ENCODE measurements around the gene PGAP6.
A peak's percentile ranks its signal among the peaks of the same experiment; 100 is the strongest.

The PGAP6 gene

GRCh38 chr16:359067-359763 lies 22.6 kb downstream of the PGAP6 start:
- H3K4me1 ChIP-seq (ENCODE audit: control insufficient read depth in 2 of 2, insufficient read depth in 2 of 2, low read length in 2 of 2), result peaks cover 0 to 5% of the 10 kb centered on the region in 2 donors
- H3K9ac ChIP-seq (ENCODE audit: low read depth in 1 of 2, low read length in 2 of 2), result no peak overlapping the region
- H3K27me3 ChIP-seq (ENCODE audit: control insufficient read depth in 2 of 2, insufficient read depth in 2 of 2, low read length in 2 of 2), result peaks cover under 1 to 8% of the 10 kb centered on the region in 2 donors
- no peaks in the 10 kb centered on the region for H3K36me3 ChIP-seq (ENCODE audit: control insufficient read depth in 2 of 2, insufficient read depth in 2 of 2, low read length in 2 of 2)
- H3K9me3 ChIP-seq (ENCODE audit: control insufficient read depth in 2 of 2, low read length in 2 of 2), result no peaks in the 10 kb centered on the region
- no peak overlapping the region for H3K4me3 ChIP-seq (ENCODE audit: low read length in 2 of 2)
- no peak overlapping the region for H3K27ac ChIP-seq (ENCODE audit: low read depth in 2 of 2, low read length in 2 of 2)

DNA sequence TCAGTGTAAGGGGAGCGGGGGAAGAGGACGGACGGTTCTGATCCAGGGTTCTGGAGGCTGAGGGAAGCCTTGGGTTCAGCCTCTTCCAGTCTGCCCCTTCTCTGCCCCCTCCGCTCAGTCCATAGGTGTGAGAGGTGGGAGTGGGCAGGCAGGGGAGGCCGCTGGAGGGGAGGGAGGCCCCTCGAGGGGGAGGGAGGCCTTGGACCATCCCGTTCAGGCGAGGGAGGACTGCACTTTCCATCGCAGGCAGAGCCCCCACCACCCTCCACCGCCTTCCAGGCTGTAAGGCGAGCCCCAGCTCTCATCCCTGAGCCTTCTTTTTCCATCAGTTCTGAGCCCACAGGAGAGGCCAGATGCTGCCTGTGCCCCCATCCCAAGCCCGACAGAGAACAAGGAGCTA lies 25.0 kb downstream of the PGAP6 start:
- H3K9ac ChIP-seq (ENCODE audit: low read depth in 1 of 2, low read length in 2 of 2), result no peak overlapping the region
- H3K4me3 ChIP-seq (ENCODE audit: low read length in 2 of 2), result no peak overlapping the region
- H3K27me3 ChIP-seq (ENCODE audit: control insufficient read depth in 2 of 2, insufficient read depth in 2 of 2, low read length in 2 of 2), result no peaks in the 10 kb centered on the region

GRCh38 chr16:354971-355461 lies 26.8 kb downstream of the PGAP6 start:
- Histone ChIP-seq H3K27ac (ENCODE audit: low read depth in 2 of 2, low read length in 2 of 2) (no peak overlapping the region), H3K9ac (ENCODE audit: low read depth in 1 of 2, low read length in 2 of 2) (no peak overlapping the region)

More for the DNA sequence above, 25.0 kb downstream of the PGAP6 start:
- Histone ChIP-seq H3K36me3 (ENCODE audit: control insufficient read depth in 2 of 2, insufficient read depth in 2 of 2, low read length in 2 of 2) (no peaks in the 10 kb centered on the region), H3K4me1 (ENCODE audit: control insufficient read depth in 2 of 2, insufficient read depth in 2 of 2, low read length in 2 of 2) (peaks cover 5% of the 10 kb centered on the region in 2 donors), H3K27ac (ENCODE audit: low read depth in 2 of 2, low read length in 2 of 2) (no peak overlapping the region), H3K9me3 (ENCODE audit: control insufficient read depth in 2 of 2, low read length in 2 of 2) (no peaks in the 10 kb centered on the region)

DNA sequence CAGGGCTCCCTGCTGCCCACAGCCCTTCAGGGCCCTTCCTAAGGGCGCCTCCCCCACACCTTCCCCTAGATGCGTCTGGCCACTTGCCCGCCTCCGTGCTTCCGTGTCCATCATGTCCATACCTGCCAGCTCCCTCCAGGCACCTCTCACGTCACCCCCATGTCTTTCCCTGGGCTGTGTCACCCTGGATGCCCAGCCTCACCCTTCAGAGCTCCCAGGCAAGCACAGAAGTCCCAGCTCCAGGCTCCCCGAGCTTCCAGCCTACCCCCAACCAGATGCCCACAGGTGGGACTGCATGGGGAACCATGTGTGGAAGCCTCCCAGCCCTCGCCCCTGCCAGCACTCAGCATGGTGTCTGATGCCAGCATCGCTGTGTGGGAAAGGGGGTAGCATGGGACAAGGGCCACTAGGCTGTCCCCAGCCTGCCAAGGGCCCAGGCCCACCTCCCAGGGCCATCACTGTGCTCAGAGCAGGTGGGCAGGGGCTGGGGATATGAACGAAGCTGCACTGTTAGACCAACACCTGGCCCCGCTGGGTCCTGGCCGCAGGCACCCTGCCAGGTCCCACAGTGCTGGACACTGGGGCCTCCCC lies 27.4 kb downstream of the PGAP6 start:
- peaks cover 0 to 5% of the 10 kb centered on the region in 2 donors for H3K36me3 ChIP-seq (ENCODE audit: control insufficient read depth in 2 of 2, insufficient read depth in 2 of 2, low read length in 2 of 2)
- no peaks in the 10 kb centered on the region for H3K9me3 ChIP-seq (ENCODE audit: control insufficient read depth in 2 of 2, low read length in 2 of 2)
- peaks cover 15% of the 10 kb centered on the region in 2 donors for H3K4me1 ChIP-seq (ENCODE audit: control insufficient read depth in 2 of 2, insufficient read depth in 2 of 2, low read length in 2 of 2)
- no peak overlapping the region for H3K9ac ChIP-seq (ENCODE audit: low read depth in 1 of 2, low read length in 2 of 2)
- H3K27ac ChIP-seq (ENCODE audit: low read depth in 2 of 2, low read length in 2 of 2), result no peak overlapping the region
- no peak overlapping the region for H3K4me3 ChIP-seq (ENCODE audit: low read length in 2 of 2)
- no peaks in the 10 kb centered on the region for H3K27me3 ChIP-seq (ENCODE audit: control insufficient read depth in 2 of 2, insufficient read depth in 2 of 2, low read length in 2 of 2)

More at GRCh38 chr16:354971-355461, 26.8 kb downstream of the PGAP6 start:
- H3K4me3 ChIP-seq (ENCODE audit: low read length in 2 of 2), result no peak overlapping the region
- peaks cover 14% of the 10 kb centered on the region in 2 donors for H3K4me1 ChIP-seq (ENCODE audit: control insufficient read depth in 2 of 2, insufficient read depth in 2 of 2, low read length in 2 of 2)
- H3K9me3 ChIP-seq (ENCODE audit: control insufficient read depth in 2 of 2, low read length in 2 of 2), result no peaks in the 10 kb centered on the region
- no peaks in the 10 kb centered on the region for H3K27me3 ChIP-seq (ENCODE audit: control insufficient read depth in 2 of 2, insufficient read depth in 2 of 2, low read length in 2 of 2)
- peaks cover 0 to 5% of the 10 kb centered on the region in 2 donors for H3K36me3 ChIP-seq (ENCODE audit: control insufficient read depth in 2 of 2, insufficient read depth in 2 of 2, low read length in 2 of 2)

- Histone ChIP-seq H3K27ac (ENCODE audit: low read depth in 2 of 2, low read length in 2 of 2) (peak overlapping the region; percentile 71 to 72), H3K4me3 (ENCODE audit: low read length in 2 of 2) (peak overlapping the region; percentile 57 to 60), H3K36me3 (ENCODE audit: control insufficient read depth in 2 of 2, insufficient read depth in 2 of 2, low read length in 2 of 2) (peaks cover 0 to 9% of the 10 kb centered on the region in 2 donors), H3K9me3 (ENCODE audit: control insufficient read depth in 2 of 2, low read length in 2 of 2) (no peaks in the 10 kb centered on the region), H3K27me3 (ENCODE audit: control insufficient read depth in 2 of 2, insufficient read depth in 2 of 2, low read length in 2 of 2) (no peaks in the 10 kb centered on the region), H3K4me1 (ENCODE audit: control insufficient read depth in 2 of 2, insufficient read depth in 2 of 2, low read length in 2 of 2) (peaks cover 15% of the 10 kb centered on the region in 2 donors), H3K9ac (ENCODE audit: low read depth in 1 of 2, low read length in 2 of 2) (peak overlapping the region; percentile 60 to 81)
These were observed 28.1 kb downstream of the PGAP6 start for GRCh38 chr16:353404-354290.

DNA sequence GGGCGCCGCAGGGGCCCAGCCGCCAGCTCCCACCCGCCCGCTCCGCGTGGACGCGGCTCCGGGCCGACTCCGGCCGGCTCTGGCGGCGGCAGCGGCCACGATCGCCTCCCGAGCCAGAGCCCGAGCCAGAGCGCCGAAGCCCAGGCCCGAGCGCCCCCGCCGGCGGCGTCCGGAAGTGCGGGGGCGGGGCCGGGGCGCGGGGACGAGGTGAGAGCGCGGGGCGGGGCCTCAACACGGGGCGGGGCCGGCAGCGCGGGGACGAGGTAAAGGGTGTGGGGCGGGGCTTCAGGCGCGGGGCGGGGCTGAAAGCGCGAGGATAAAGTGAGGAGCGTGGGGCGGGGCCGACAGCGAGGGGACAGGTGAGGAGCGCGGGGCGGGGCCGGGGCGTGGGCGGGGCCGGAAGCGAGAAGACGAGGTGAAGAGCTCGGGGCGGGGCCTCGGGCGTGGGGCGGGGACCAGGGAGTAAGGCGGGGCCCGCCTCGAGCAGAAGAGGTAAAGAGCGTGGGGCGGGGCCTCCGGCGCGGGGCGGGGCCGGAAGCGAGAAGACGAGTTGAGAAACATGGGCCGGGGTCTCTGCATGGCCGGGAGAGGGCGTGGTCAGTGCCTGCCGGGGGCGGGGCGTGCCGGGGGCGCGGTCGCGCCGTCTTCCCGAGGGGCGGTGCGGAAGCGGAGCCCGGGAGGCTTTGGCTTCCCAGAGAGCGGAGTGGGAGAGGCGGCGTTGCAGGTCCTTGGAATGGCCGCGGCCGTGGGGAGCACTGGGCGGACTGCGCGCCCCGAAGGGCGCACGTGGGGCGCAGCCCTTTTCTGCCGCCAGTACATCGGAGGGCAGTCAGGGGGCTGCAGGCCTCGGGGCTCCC lies 29.0 kb downstream of the PGAP6 start, which contains the start of gene AXIN1:
AXIN1 (minus strand) TSS at position 177 of the 857 bp plus-strand sequence. CDS start 5,698 bp downstream, outside the sequence.
- no peaks in the 10 kb centered on the region for H3K27me3 ChIP-seq (ENCODE audit: control insufficient read depth in 2 of 2, insufficient read depth in 2 of 2, low read length in 2 of 2)
- peak within 1 kb of the TSS; percentile 60 to 81 for H3K9ac ChIP-seq (ENCODE audit: low read depth in 1 of 2, low read length in 2 of 2)
- H3K36me3 ChIP-seq (ENCODE audit: control insufficient read depth in 2 of 2, insufficient read depth in 2 of 2, low read length in 2 of 2), result peaks cover 0 to 9% of the 10 kb centered on the region in 2 donors
- no peaks in the 10 kb centered on the region for H3K9me3 ChIP-seq (ENCODE audit: control insufficient read depth in 2 of 2, low read length in 2 of 2)
- peak within 1 kb of the TSS; percentile 70 for H3K4me3 ChIP-seq (ENCODE audit: low read length in 2 of 2)
- peak within 1 kb of the TSS; percentile 71 to 72 for H3K27ac ChIP-seq (ENCODE audit: low read depth in 2 of 2, low read length in 2 of 2)
- peaks cover 15 to 17% of the 10 kb centered on the region in 2 donors for H3K4me1 ChIP-seq (ENCODE audit: control insufficient read depth in 2 of 2, insufficient read depth in 2 of 2, low read length in 2 of 2)

GRCh38 chr16:351804-352520 lies 29.8 kb downstream of the PGAP6 start:
- Histone ChIP-seq H3K36me3 (ENCODE audit: control insufficient read depth in 2 of 2, insufficient read depth in 2 of 2, low read length in 2 of 2) (peaks cover 0 to 17% of the 10 kb centered on the region in 2 donors), H3K27me3 (ENCODE audit: control insufficient read depth in 2 of 2, insufficient read depth in 2 of 2, low read length in 2 of 2) (no peaks in the 10 kb centered on the region), H3K4me1 (ENCODE audit: control insufficient read depth in 2 of 2, insufficient read depth in 2 of 2, low read length in 2 of 2) (peaks cover 15 to 17% of the 10 kb centered on the region in 2 donors), H3K9me3 (ENCODE audit: control insufficient read depth in 2 of 2, low read length in 2 of 2) (no peaks in the 10 kb centered on the region), H3K4me3 (ENCODE audit: low read length in 2 of 2) (peak overlapping the region; percentile 70), H3K9ac (ENCODE audit: low read depth in 1 of 2, low read length in 2 of 2) (peak overlapping the region; percentile 41 to 79), H3K27ac (ENCODE audit: low read depth in 2 of 2, low read length in 2 of 2) (peak overlapping the region; percentile 44 to 52)

DNA sequence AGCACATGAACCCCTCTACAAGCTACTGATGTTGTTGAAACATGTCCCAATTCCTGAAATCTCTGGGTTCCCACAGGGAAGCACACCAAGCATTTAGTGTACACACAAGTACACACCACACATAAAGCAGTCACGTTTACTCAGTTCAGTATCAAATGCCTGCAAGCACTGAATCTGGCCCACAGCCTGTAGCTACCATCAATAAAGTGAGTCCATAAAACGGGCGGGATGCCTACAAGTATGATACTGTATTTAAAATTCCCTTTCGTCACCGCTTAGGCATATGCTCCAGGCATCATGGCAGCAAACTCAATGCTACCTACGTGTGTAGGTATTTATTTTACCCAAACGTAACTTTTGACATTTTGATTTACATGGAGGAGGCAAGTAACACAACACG lies 31.6 kb downstream of the PGAP6 start:
- no peaks in the 10 kb centered on the region for H3K27me3 ChIP-seq (ENCODE audit: control insufficient read depth in 2 of 2, insufficient read depth in 2 of 2, low read length in 2 of 2)
- H3K27ac ChIP-seq (ENCODE audit: low read depth in 2 of 2, low read length in 2 of 2), result peak overlapping the region; percentile 23 to 50
- peaks cover 5 to 27% of the 10 kb centered on the region in 2 donors for H3K36me3 ChIP-seq (ENCODE audit: control insufficient read depth in 2 of 2, insufficient read depth in 2 of 2, low read length in 2 of 2)
- peak overlapping the region in 1 of 2 donors; percentile 9 for H3K9ac ChIP-seq (ENCODE audit: low read depth in 1 of 2, low read length in 2 of 2)
- no peak overlapping the region for H3K4me3 ChIP-seq (ENCODE audit: low read length in 2 of 2)
- peaks cover 15 to 17% of the 10 kb centered on the region in 2 donors for H3K4me1 ChIP-seq (ENCODE audit: control insufficient read depth in 2 of 2, insufficient read depth in 2 of 2, low read length in 2 of 2)
- H3K9me3 ChIP-seq (ENCODE audit: control insufficient read depth in 2 of 2, low read length in 2 of 2), result no peaks in the 10 kb centered on the region

- no peak overlapping the region for H3K9ac ChIP-seq (ENCODE audit: low read depth in 1 of 2, low read length in 2 of 2)
- no peak overlapping the region for H3K4me3 ChIP-seq (ENCODE audit: low read length in 2 of 2)
- H3K36me3 ChIP-seq (ENCODE audit: control insufficient read depth in 2 of 2, insufficient read depth in 2 of 2, low read length in 2 of 2), result peaks cover 9 to 30% of the 10 kb centered on the region in 2 donors
- no peaks in the 10 kb centered on the region for H3K9me3 ChIP-seq (ENCODE audit: control insufficient read depth in 2 of 2, low read length in 2 of 2)
- no peaks in the 10 kb centered on the region for H3K27me3 ChIP-seq (ENCODE audit: control insufficient read depth in 2 of 2, insufficient read depth in 2 of 2, low read length in 2 of 2)
- H3K27ac ChIP-seq (ENCODE audit: low read depth in 2 of 2, low read length in 2 of 2), result no peak overlapping the region
- peaks cover 15 to 17% of the 10 kb centered on the region in 2 donors for H3K4me1 ChIP-seq (ENCODE audit: control insufficient read depth in 2 of 2, insufficient read depth in 2 of 2, low read length in 2 of 2)
These were observed 32.6 kb downstream of the PGAP6 start for GRCh38 chr16:349211-349610.
